H9 (cell line): Measurements from ENCODE around the gene JMJD8. TPM values are rescaled to one million over a fixed set of nuclear protein-coding genes. Genes with fewer than 3 reads are reported as not detected.

Experiments
- DNase-seq: peaks from one replicate; pipeline ENCODE4 v3.0.0-alpha.2; 2017
- H2AFZ ChIP-seq: one replicate; pipeline ENCODE4 v1.6.1; 2013; ENCODE audit warnings: mild to moderate bottlenecking, low read length, control low read depth, moderate library complexity
- H2AK5ac ChIP-seq: 2 replicates; pipeline ENCODE4 v1.6.1; 2013; ENCODE audit warnings: low read length, control low read depth, mixed read lengths; ENCODE audit not compliant: insufficient read length
- H2BK120ac ChIP-seq: one replicate; pipeline ENCODE4 v1.6.1; 2013; ENCODE audit warnings: low read depth, mild to moderate bottlenecking, low read length, control low read depth, inconsistent platforms; ENCODE audit not compliant: poor library complexity, severe bottlenecking
- H2BK12ac ChIP-seq: 2 replicates; pipeline ENCODE4 v1.6.1; 2013; ENCODE audit warnings: low read length, control low read depth, mixed read lengths, low read depth; ENCODE audit not compliant: insufficient read length
- H2BK15ac ChIP-seq: 2 replicates; pipeline ENCODE4 v1.6.1; 2013; ENCODE audit warnings: low read depth, low read length, control low read depth
- H2BK20ac ChIP-seq: one replicate; pipeline ENCODE4 v1.6.1; 2013; ENCODE audit warnings: low read depth, mild to moderate bottlenecking, low read length, control low read depth, inconsistent platforms; ENCODE audit not compliant: poor library complexity, severe bottlenecking
- H2BK5ac ChIP-seq: 2 replicates; pipeline ENCODE4 v1.6.1; 2013; ENCODE audit warnings: low read length, control low read depth, mixed read lengths; ENCODE audit not compliant: insufficient read length
- H3K14ac ChIP-seq: 2 replicates; pipeline ENCODE4 v1.6.1; 2013; ENCODE audit warnings: low read length, control low read depth; ENCODE audit not compliant: insufficient read depth
- H3K18ac ChIP-seq: 2 replicates; pipeline ENCODE4 v1.6.1; 2013; ENCODE audit warnings: low read depth, mild to moderate bottlenecking, mixed read lengths, low read length, control low read depth; ENCODE audit not compliant: insufficient read length
- H3K23ac ChIP-seq: 2 replicates; pipeline ENCODE4 v1.6.1; 2013; ENCODE audit warnings: low read length, control low read depth, mixed read lengths, low read depth; ENCODE audit not compliant: insufficient read length
- H3K23me2 ChIP-seq: 2 replicates; pipeline ENCODE4 v1.6.1; 2013; ENCODE audit warnings: low read depth, mild to moderate bottlenecking, mixed read lengths, low read length, control low read depth; ENCODE audit not compliant: insufficient read length, poor library complexity, severe bottlenecking
- H3K27ac ChIP-seq: 2 replicates; pipeline ENCODE4 v1.5.1; 2013; ENCODE audit warnings: low read length, control low read depth, mixed read lengths, low read depth; ENCODE audit not compliant: insufficient read length
- H3K27me3 ChIP-seq: 2 replicates; pipeline ENCODE4 v1.6.1; 2013; ENCODE audit warnings: low read length, control low read depth, inconsistent platforms; ENCODE audit not compliant: insufficient read depth
- H3K4ac ChIP-seq: 2 replicates; pipeline ENCODE4 v1.6.1; 2013; ENCODE audit warnings: low read depth, mild to moderate bottlenecking, control low read depth, inconsistent platforms, low read length, moderate library complexity
- H3K4me1 ChIP-seq: 2 replicates; pipeline ENCODE4 v1.6.1; 2013; ENCODE audit warnings: low read length, control low read depth, inconsistent platforms; ENCODE audit not compliant: insufficient read depth
- H3K4me2 ChIP-seq: 2 replicates; pipeline ENCODE4 v1.6.1; 2013; ENCODE audit warnings: low read length, control low read depth, mixed read lengths; ENCODE audit not compliant: insufficient read length, insufficient read depth
- H3K56ac ChIP-seq: 2 replicates; pipeline ENCODE4 v1.6.1; 2013; ENCODE audit warnings: low read depth, mild to moderate bottlenecking, mixed read lengths, low read length, control low read depth; ENCODE audit not compliant: insufficient read length
- H3K79me1 ChIP-seq: 2 replicates; pipeline ENCODE4 v1.6.1; 2013; ENCODE audit warnings: low read depth, mild to moderate bottlenecking, moderate library complexity, low read length, control low read depth, inconsistent platforms; ENCODE audit not compliant: insufficient read depth, poor library complexity, severe bottlenecking
- H3K79me2 ChIP-seq: 2 replicates; pipeline ENCODE4 v1.6.1; 2013; ENCODE audit warnings: low read length, control low read depth, inconsistent platforms; ENCODE audit not compliant: insufficient read depth
- H3K9ac ChIP-seq: 2 replicates; pipeline ENCODE4 v1.6.1; 2013; ENCODE audit warnings: low read length, control low read depth, mixed read lengths; ENCODE audit not compliant: insufficient read length; ENCODE audit errors: extremely low read depth
- H3K9me3 ChIP-seq: one replicate; pipeline ENCODE4 v1.6.1; 2013; ENCODE audit warnings: low read depth, low read length, inconsistent platforms; ENCODE audit not compliant: control insufficient read depth
- H3T11ph ChIP-seq: one replicate; pipeline ENCODE4 v1.6.1; 2013; ENCODE audit warnings: mild to moderate bottlenecking, low read length, control low read depth, inconsistent platforms
- H4K20me1 ChIP-seq: one replicate; pipeline ENCODE4 v1.6.1; 2013; ENCODE audit not compliant: control insufficient read depth, insufficient read length, insufficient read depth
- H4K5ac ChIP-seq: 2 replicates; pipeline ENCODE4 v1.6.1; 2013; ENCODE audit warnings: low read depth, mild to moderate bottlenecking, mixed read lengths, low read length, control low read depth; ENCODE audit not compliant: insufficient read length
- H4K8ac ChIP-seq: replicated peaks from 2 replicates; pipeline ENCODE4 v1.6.1; 2013; ENCODE audit warnings: low read length, control low read depth, mixed read lengths, low read depth; ENCODE audit not compliant: insufficient read length
- H4K91ac ChIP-seq: 2 replicates; pipeline ENCODE4 v1.6.1; 2013; ENCODE audit warnings: low read depth, mild to moderate bottlenecking, moderate library complexity, mixed read lengths, low read length, control low read depth; ENCODE audit not compliant: insufficient read length
- H3K27ac Mint-ChIP-seq, 3 experiments: 2 replicates in 2 of 3; 3 replicates in 1 of 3; pipeline ENCODE4 v1.8.0; 2020 to 2021; ENCODE audit warnings: mixed read lengths in 3 of 3, mild to moderate bottlenecking in 1 of 3, moderate library complexity in 1 of 3
- H3K27me3 Mint-ChIP-seq: 2 replicates; pipeline ENCODE4 v1.8.0; 2021; ENCODE audit warnings: low read depth, mild to moderate bottlenecking, moderate library complexity, mixed read lengths
- H3K36me3 Mint-ChIP-seq, 3 experiments: 2 replicates in 2 of 3; 3 replicates in 1 of 3; pipeline ENCODE4 v1.8.0; 2020 to 2021; ENCODE audit warnings: low read depth in 3 of 3, mixed read lengths in 3 of 3; ENCODE audit not compliant: insufficient read depth in 1 of 3
- H3K4me1 Mint-ChIP-seq, 2 experiments: 2 replicates each; pipeline ENCODE4 v1.8.0; 2020; ENCODE audit warnings: mixed read lengths in 2 of 2
- H3K4me3 Mint-ChIP-seq, 2 experiments: 2 replicates in 1 of 2; 3 replicates in 1 of 2; pipeline ENCODE4 v1.8.0; 2020 to 2021; ENCODE audit warnings: mild to moderate bottlenecking in 2 of 2, mixed read lengths in 2 of 2, moderate library complexity in 1 of 2
- H3K9me3 Mint-ChIP-seq, 2 experiments: 2 replicates in 1 of 2; 3 replicates in 1 of 2; pipeline ENCODE4 v1.8.0; 2020; ENCODE audit warnings: mild to moderate bottlenecking in 2 of 2, mixed read lengths in 2 of 2, moderate library complexity in 1 of 2
- WGBS: extraction: QIAGEN DNeasy Blood & Tissue Kit; methylation state at CpG from one replicate; pipeline ENCODE4 v1.1.7; 2013; ENCODE audit warnings: missing lambda C conversion rate, low lambda C conversion rate, mixed read lengths; ENCODE audit not compliant: insufficient read length; ENCODE audit errors: extremely low coverage; 5-methylcytosine and 5-hydroxymethylcytosine counted together
- total RNA-seq: library from RNA; stranded (reverse); gene quantifications from 2 replicates; pipeline ENCODE4 v1.2.1, GENCODE V29; 2021
- TF ChIP-seq, protein P1 (sequence below): fragments of 200-600 bp; sonication (generic); conservative IDR thresholded peaks from 3 replicates; pipeline ENCODE4 v1.8.0; 2021; ENCODE audit warnings: antibody characterized with exemption, mild to moderate bottlenecking

JMJD8 gene
- total RNA-seq, 1 experiment from 2014 or later = 52.7 TPM

- Histone ChIP-seq H4K5ac (no peak overlapping the region), H3K4ac (no peak overlapping the region), H2BK120ac (no peak overlapping the region), H3K23me2 (peaks cover 13% of the 10 kb centered on the region), H3K56ac (no peak overlapping the region), H4K8ac (no peak overlapping the region), H2AK5ac (no peak overlapping the region), H3K14ac (no peak overlapping the region), H2AFZ (no peak overlapping the region), H3K18ac (no peak overlapping the region), H3K9me3 (no peaks in the 10 kb centered on the region), H3T11ph (no peak overlapping the region), H4K91ac (no peak overlapping the region), H3K23ac (no peak overlapping the region), H3K79me2 (no peaks in the 10 kb centered on the region), H3K9ac (no peak overlapping the region), H2BK15ac (no peak overlapping the region), H3K27ac (no peak overlapping the region), H3K4me1 (no peaks in the 10 kb centered on the region), H4K20me1 (no peaks in the 10 kb centered on the region), H2BK12ac (no peak overlapping the region), H2BK20ac (no peak overlapping the region), H2BK5ac (no peak overlapping the region), H3K4me2 (no peak overlapping the region), H3K79me1 (no peaks in the 10 kb centered on the region), H3K27me3 (no peaks in the 10 kb centered on the region)
- peak overlapping the region in 1 of 2 experiments; percentile 40; a peak in 1 of 5 replicates for H3K4me3 Mint-ChIP-seq
- H3K27ac Mint-ChIP-seq = no peak overlapping the region
- H3K9me3 Mint-ChIP-seq = no peaks in the 10 kb centered on the region
- WGBS = no CpG with 5 or more reads among the region's 23 CpGs
- H3K4me1 Mint-ChIP-seq = no peaks in the 10 kb centered on the region
- DNase-seq = no peak
- TF ChIP-seq, protein P1, sequence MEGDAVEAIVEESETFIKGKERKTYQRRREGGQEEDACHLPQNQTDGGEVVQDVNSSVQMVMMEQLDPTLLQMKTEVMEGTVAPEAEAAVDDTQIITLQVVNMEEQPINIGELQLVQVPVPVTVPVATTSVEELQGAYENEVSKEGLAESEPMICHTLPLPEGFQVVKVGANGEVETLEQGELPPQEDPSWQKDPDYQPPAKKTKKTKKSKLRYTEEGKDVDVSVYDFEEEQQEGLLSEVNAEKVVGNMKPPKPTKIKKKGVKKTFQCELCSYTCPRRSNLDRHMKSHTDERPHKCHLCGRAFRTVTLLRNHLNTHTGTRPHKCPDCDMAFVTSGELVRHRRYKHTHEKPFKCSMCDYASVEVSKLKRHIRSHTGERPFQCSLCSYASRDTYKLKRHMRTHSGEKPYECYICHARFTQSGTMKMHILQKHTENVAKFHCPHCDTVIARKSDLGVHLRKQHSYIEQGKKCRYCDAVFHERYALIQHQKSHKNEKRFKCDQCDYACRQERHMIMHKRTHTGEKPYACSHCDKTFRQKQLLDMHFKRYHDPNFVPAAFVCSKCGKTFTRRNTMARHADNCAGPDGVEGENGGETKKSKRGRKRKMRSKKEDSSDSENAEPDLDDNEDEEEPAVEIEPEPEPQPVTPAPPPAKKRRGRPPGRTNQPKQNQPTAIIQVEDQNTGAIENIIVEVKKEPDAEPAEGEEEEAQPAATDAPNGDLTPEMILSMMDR = no peak
- H3K27me3 Mint-ChIP-seq = peaks cover 14% of the 10 kb centered on the region
- peaks cover 0 to 5% (median 3%) of the 10 kb centered on the region in 3 experiments; a peak in 1 of 7 replicates for H3K36me3 Mint-ChIP-seq
Observed at GRCh38 chr16:725463-726187, 41.5 kb upstream of the JMJD8 start.
